KOPT-K1 (cell line): ENCODE results near the gene PRDM2.

Experiments
- H3K27ac ChIP-seq: fragments of 200-600 bp; sonication (generic); 2 replicates; pipeline ENCODE4 v1.5.1; 2016; ENCODE audit warnings: antibody characterized with exemption, mild to moderate bottlenecking, low read depth, low read length; ENCODE audit not compliant: poor library complexity, severe bottlenecking
- H3K36me3 ChIP-seq: fragments of 200-600 bp; sonication (generic); 2 replicates; pipeline ENCODE4 v1.5.1; 2017; ENCODE audit warnings: antibody characterized with exemption, mild to moderate bottlenecking, low read length, moderate library complexity; ENCODE audit not compliant: insufficient read depth
- H3K9me3 ChIP-seq: fragments of 200-600 bp; sonication (generic); 2 replicates; pipeline ENCODE4 v1.5.1; 2017; ENCODE audit warnings: antibody characterized with exemption, low read length, mild to moderate bottlenecking; ENCODE audit not compliant: insufficient read depth, poor library complexity, severe bottlenecking

Gene PRDM2

DNA sequence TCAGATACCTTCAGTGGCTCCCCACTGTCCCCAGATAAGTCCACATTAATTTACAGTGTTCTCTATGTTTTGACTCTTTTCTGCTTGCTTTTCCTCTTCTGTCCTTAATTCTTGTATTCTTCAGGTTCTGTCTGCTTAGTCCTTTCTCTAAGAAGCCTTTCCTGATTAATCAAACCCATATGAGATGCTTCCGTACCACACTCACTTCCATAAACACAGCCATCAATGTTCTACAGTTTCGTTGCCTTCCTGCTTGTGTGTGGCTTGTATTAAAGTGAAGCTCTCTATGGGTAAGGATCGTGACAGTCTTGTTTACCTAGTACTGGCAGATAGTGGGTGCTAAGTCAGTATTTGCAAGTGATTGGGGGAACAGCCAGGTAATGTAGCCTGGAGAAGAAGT, 75.9 kb downstream of the PRDM2 start:
- Histone ChIP-seq H3K9me3 (no peaks in the 10 kb centered on the region), H3K36me3 (peaks cover 77% of the 10 kb centered on the region), H3K27ac (no peak overlapping the region)

DNA sequence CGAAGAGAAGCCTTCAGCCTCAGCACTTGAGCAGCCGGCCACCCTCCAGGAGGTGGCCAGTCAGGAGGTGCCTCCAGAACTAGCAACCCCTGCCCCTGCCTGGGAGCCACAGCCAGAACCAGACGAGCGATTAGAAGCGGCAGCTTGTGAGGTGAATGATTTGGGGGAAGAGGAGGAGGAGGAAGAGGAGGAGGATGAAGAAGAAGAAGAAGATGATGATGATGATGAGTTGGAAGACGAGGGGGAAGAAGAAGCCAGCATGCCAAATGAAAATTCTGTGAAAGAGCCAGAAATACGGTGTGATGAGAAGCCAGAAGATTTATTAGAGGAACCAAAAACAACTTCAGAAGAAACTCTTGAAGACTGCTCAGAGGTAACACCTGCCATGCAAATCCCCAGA, 78.4 kb downstream of the PRDM2 start:
- Histone ChIP-seq H3K27ac (no peak overlapping the region), H3K36me3 (peaks cover 97% of the 10 kb centered on the region), H3K9me3 (no peaks in the 10 kb centered on the region)

GRCh38 chr1:13779930-13780329, 79.9 kb downstream of the PRDM2 start:
- Histone ChIP-seq H3K36me3 (peaks cover 100% of the 10 kb centered on the region), H3K27ac (no peak overlapping the region), H3K9me3 (no peaks in the 10 kb centered on the region)

GRCh38 chr1:13780780-13781179, 80.8 kb downstream of the PRDM2 start:
- no peak overlapping the region for H3K27ac ChIP-seq

DNA sequence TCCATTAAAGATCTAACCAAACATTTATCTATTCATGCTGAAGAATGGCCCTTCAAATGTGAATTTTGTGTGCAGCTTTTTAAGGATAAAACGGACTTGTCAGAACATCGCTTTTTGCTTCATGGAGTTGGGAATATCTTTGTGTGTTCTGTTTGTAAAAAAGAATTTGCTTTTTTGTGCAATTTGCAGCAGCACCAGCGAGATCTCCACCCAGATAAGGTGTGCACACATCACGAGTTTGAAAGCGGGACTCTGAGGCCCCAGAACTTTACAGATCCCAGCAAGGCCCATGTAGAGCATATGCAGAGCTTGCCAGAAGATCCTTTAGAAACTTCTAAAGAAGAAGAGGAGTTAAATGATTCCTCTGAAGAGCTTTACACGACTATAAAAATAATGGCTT, 81.2 kb downstream of the PRDM2 start:
- no peaks in the 10 kb centered on the region for H3K9me3 ChIP-seq
- H3K27ac ChIP-seq, result no peak overlapping the region
- H3K36me3 ChIP-seq, result peaks cover 96% of the 10 kb centered on the region

More at GRCh38 chr1:13780780-13781179, 80.8 kb downstream of the PRDM2 start:
- Histone ChIP-seq H3K36me3 (peaks cover 99% of the 10 kb centered on the region), H3K9me3 (no peaks in the 10 kb centered on the region)

- no peaks in the 10 kb centered on the region for H3K9me3 ChIP-seq
- H3K36me3 ChIP-seq, result peaks cover 96% of the 10 kb centered on the region
- no peak overlapping the region for H3K27ac ChIP-seq
Observed at GRCh38 chr1:13781907-13782633, 82.1 kb downstream of the PRDM2 start.

DNA sequence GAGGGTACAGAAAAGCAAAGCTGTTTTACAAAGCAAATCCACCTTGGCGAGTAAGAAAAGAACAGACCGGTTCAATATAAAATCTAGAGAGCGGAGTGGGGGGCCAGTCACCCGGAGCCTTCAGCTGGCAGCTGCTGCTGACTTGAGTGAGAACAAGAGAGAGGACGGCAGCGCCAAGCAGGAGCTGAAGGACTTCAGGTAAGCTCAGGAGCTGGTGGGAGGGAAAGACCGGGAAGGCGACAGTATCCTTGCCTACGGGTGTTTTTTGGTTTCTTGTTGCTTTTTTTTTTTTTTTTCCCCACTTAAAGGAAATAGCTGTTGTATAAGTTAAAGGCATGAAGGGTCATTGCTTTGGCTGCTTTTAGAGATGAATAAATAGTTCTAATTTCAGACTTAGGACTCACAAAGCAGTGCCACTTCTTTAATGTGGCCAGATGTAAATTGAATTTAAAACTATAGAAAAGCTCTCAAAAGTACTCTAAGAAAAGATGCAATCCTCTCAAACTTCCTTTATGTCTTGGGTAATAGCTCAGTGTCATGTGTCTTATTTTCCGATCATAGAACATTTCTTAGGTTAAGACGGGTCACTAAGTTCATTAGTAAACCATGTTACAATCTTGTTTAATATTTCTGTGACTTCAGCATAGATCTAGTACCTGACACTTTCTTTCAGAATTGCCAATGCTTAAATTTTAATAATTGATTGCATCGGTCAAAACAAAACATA, 82.8 kb downstream of the PRDM2 start:
- no peak overlapping the region for H3K27ac ChIP-seq
- peaks cover 92% of the 10 kb centered on the region for H3K36me3 ChIP-seq
- no peaks in the 10 kb centered on the region for H3K9me3 ChIP-seq

DNA sequence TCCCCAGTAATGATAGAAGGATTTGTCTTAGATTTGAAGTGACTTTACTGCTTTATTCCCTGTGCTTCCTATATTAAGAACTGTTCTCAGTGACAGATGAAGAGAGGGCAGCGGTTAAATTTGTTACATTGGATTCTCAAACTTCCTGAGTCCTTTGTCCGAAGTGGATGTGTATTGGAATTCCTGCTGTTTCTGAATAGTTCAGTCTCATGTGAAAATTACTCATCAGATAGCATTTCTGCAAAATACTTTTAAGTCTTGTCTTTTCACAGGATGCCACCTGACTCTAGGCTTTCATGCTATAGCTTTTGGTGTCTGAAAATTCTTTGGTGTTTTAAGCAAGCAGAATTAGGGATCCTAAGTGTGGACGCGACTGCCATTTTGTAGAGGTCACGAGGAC, 83.6 kb downstream of the PRDM2 start:
- no peak overlapping the region for H3K27ac ChIP-seq
- H3K36me3 ChIP-seq, result peaks cover 92% of the 10 kb centered on the region

GRCh38 chr1:13784971-13785370, 85.0 kb downstream of the PRDM2 start:
- Histone ChIP-seq H3K9me3 (no peaks in the 10 kb centered on the region), H3K27ac (no peak overlapping the region), H3K36me3 (peaks cover 88% of the 10 kb centered on the region)

More for the DNA sequence above, 83.6 kb downstream of the PRDM2 start:
- H3K9me3 ChIP-seq, result no peaks in the 10 kb centered on the region

GRCh38 chr1:13786541-13786940, 86.6 kb downstream of the PRDM2 start:
- Histone ChIP-seq H3K36me3 (peaks cover 72% of the 10 kb centered on the region), H3K27ac (no peak overlapping the region), H3K9me3 (no peaks in the 10 kb centered on the region)

GRCh38 chr1:13788795-13789194, 88.8 kb downstream of the PRDM2 start:
- Histone ChIP-seq H3K27ac (no peak overlapping the region), H3K9me3 (no peaks in the 10 kb centered on the region), H3K36me3 (peaks cover 49% of the 10 kb centered on the region)

DNA sequence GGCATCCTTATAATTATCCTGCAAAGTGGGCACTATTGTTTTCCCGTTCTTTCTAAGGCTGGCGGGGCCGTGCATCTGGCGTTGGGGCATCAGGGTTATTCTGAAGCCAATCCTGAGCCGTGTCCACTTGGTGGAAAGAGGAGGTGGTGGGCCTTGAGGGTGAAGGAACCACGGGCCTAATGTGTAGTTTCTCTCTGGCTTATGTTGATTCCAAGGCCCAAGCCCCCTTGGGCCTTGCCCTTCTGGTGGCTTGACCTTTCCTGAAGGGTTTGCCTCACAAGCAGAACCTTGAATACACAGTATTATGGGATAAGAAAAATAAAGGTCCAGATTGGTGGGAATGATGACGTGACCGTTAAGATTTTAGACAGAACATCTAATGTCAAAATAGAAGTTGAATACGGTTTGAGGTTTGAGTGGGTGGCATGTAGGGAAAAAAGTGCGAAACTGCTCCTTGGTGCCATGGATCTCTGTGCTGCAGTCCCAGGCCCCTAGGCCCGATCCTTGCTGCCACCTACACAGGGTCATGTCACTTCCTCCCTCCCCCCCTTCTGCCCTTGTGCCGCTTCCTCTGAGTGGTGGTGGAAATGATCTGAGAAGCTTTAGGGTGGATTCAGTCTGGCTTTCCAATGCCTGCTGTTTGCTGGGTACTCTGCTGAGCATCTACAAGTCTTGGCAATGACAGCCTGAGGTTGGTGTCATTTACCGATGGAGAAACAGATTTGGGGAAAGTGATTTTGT, 90.5 kb downstream of the PRDM2 start:
- Histone ChIP-seq H3K9me3 (no peaks in the 10 kb centered on the region), H3K36me3 (peaks cover 33% of the 10 kb centered on the region), H3K27ac (no peak overlapping the region)

DNA sequence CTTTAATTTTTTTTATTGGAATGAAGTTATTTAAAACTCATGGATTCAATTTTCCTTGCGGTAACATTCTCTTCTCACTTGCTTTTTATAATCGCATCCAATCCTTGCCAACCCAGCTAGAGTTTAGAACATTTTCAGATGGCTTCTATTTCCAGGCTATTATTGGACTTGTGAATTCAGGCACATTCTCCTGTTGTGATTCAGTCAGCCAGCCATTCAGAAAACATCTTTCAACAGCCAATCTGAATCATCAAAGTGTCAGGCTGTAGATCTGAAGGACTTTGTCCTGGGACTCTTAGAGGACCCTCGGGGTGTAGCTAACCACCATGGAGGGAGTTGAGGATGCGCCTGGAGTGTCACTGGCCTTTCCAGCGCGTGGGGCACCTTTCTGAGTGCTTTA, 92.4 kb downstream of the PRDM2 start:
- H3K27ac ChIP-seq, result no peak overlapping the region
- no peaks in the 10 kb centered on the region for H3K9me3 ChIP-seq
- peaks cover 19% of the 10 kb centered on the region for H3K36me3 ChIP-seq

DNA sequence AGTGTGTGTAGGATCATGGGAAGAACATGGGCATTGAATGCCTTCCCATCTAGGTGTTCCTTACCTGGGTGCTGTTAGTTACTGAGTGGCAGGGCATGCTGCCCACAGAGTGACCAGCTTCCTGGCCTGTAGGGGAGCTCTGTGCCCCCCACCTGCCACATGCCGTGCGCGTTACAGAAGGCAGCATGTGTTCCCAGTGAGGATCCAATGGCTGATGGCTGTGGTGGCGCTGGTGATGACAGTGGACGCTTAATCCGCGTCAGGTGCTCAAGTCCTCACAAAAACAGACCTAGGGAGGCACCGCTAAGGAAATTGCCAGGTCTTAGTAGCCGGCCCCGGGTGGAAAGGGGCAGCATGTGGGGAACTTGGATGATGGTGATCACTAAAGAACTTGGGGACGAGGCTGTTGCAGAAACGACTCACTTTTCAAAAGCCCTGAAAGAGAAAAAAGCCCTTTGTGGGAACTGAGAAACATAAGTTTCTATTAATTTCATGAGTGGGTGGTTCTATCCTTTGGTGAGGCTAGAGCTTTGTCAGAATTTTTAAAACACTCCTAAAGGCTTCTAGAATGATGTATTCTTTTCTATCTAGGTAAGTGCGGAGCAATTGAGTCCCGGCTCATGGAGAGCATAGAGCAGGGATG, 93.2 kb downstream of the PRDM2 start:
- Histone ChIP-seq H3K27ac (no peak overlapping the region), H3K36me3 (peaks cover 14% of the 10 kb centered on the region), H3K9me3 (no peaks in the 10 kb centered on the region)
